Tibial artery (tissue), 4 donors: ENCODE measurements around the gene ADARB2.

Experiments
- DNase-seq, 2 donors: peaks; one replicate each; pipeline ENCODE4 v3.0.0-alpha.2; 2019
- H3K27ac ChIP-seq, 2 donors: fragments of 200-600 bp; sonication (generic) in 1 of 2; 1 replicate in 1 of 2; 2 replicates in 1 of 2; pipeline ENCODE4 v1.5.1; 2018 to 2019; ENCODE audit warnings: mild to moderate bottlenecking in 1 of 2
- H3K27me3 ChIP-seq, 2 donors: fragments of 200-600 bp; sonication (generic) in 1 of 2; one replicate each; pipeline versions ENCODE4 v1.5.1 to v1.6.0; 2016 to 2019
- H3K36me3 ChIP-seq, 3 donors: fragments of 200-600 bp; sonication (generic) in 2 of 3; one replicate each; pipeline ENCODE4 v1.5.1; 2016 to 2019; ENCODE audit warnings: mild to moderate bottlenecking in 2 of 3
- H3K4me1 ChIP-seq, 4 donors: fragments of 200-600 bp; sonication (generic) in 2 of 4; 1 replicate in 3 of 4; 2 replicates in 1 of 4; pipeline ENCODE4 v1.5.1; 2016 to 2019
- H3K4me3 ChIP-seq, 2 donors: fragments of 200-600 bp; sonication (generic) in 1 of 2; 1 replicate in 1 of 2; 2 replicates in 1 of 2; pipeline ENCODE4 v1.5.1; 2018 to 2019; ENCODE audit warnings: mild to moderate bottlenecking in 2 of 2
- H3K9me3 ChIP-seq, 3 donors: fragments of 200-600 bp; sonication (generic) in 1 of 3; one replicate each; pipeline ENCODE4 v1.5.1; 2016 to 2019
- CTCF ChIP-seq, 2 experiments: fragments of 200-600 bp in 1 of 2; fragments of 450-650 bp in 1 of 2; IDR thresholded peaks; one replicate each; pipeline ENCODE4 v1.5.1; 2017 to 2019; ENCODE audit warnings: antibody characterized with exemption in 2 of 2, mild to moderate bottlenecking in 1 of 2, moderate library complexity in 1 of 2
- intact Hi-C: fragments of 100-400 bp; cut with DNase I; formaldehyde crosslinking; loops from one replicate; pipeline ENCODE4 v1.15.0; 2023; ENCODE audit warnings: low total_unique reads

Gene ADARB2

DNA sequence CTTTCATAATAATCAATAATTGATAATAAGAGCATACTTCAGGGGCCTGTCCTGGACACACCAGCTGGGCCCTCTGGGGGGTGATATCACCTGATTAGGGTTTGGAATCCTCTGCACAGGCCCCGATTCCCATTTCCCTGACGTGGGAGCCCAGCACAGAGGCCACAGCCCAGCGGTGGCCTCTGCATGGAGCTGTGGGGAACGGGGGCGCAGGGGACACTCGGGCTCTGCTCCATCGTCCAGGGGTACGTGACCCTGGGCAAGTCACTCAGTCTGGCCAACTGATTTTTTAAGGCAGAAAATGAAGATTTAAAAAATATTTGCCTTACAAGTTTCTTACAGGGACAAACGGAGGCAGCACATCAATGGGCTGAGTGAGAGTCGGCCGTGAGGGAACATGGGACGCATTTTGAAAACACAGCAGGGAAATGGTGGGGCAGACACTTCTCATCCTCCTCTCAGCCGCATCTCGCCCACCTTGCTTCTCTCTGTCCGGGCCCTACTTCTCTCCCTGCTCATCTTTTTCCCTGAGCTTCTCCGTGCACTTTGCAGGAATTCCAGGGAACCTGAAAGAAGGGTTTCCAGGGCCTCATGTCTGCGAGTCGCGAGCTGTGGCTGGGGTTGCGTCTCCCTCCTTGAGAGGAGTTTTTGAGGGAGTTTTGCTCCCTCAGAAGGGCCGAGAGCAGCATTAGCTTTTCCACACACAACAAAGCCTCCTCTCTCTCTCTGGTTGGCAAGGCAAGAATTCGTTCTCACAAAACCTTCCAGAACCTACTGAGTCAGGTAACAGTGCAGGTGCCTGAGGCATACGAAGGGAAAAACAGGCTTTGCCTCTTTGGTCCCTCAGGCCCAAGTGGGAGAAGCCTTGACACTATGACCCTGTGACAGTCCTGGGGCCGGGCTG, 369.1 kb downstream of the ADARB2 start:
- intact Hi-C loops = no loop called here
- Histone ChIP-seq H3K4me1 (no peaks in the 10 kb centered on the region), H3K27me3 (peaks cover 0 to 10% of the 10 kb centered on the region in 2 donors), H3K9me3 (no peaks in the 10 kb centered on the region), H3K36me3 (no peaks in the 10 kb centered on the region), H3K27ac (no peak overlapping the region), H3K4me3 (no peak overlapping the region)
- DNase-seq = no peak
- TF ChIP-seq CTCF (IDR thresholded peaks at IDR 0.05) = no peak

GRCh38 chr10:1366811-1367425, 370.4 kb downstream of the ADARB2 start:
- H3K9me3 ChIP-seq = no peaks in the 10 kb centered on the region
- no peak overlapping the region for H3K4me3 ChIP-seq
- H3K27me3 ChIP-seq = peaks cover 0 to 10% of the 10 kb centered on the region in 2 donors
- H3K36me3 ChIP-seq = no peaks in the 10 kb centered on the region
- H3K27ac ChIP-seq = no peak overlapping the region
- H3K4me1 ChIP-seq = no peaks in the 10 kb centered on the region
- intact Hi-C loops = no loop called here
- TF ChIP-seq CTCF (IDR thresholded peaks at IDR 0.05) = no peak
- DNase-seq = no peak

DNA sequence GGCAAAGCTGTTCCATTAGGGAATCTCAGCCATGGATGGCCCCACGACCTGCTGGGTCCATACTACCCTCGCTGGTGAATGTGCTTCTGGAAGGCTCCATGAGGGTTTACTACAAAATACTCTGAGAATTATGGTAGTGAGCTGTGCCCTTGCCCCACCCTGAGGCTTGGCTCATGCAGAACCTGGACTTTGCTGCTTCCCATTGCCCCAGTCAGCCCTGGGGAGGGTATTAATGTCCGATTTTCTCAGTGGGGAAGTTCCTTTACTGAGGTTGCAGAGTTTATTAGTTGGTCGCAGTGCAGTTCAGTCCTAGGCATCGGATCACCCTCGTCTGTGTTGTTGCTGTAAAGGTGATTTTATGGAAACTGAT, 371.0 kb downstream of the ADARB2 start:
- no peaks in the 10 kb centered on the region for H3K36me3 ChIP-seq
- no peak for DNase-seq
- no peak for TF ChIP-seq CTCF (IDR thresholded peaks at IDR 0.05)
- no peak overlapping the region for H3K27ac ChIP-seq
- no peaks in the 10 kb centered on the region for H3K9me3 ChIP-seq
- H3K4me1 ChIP-seq = no peaks in the 10 kb centered on the region
- peaks cover 0 to 8% of the 10 kb centered on the region in 2 donors for H3K27me3 ChIP-seq
- intact Hi-C loops = no loop called here
- no peak overlapping the region for H3K4me3 ChIP-seq

- Histone ChIP-seq H3K4me3 (no peak overlapping the region), H3K9me3 (no peaks in the 10 kb centered on the region), H3K27ac (no peak overlapping the region), H3K4me1 (peaks cover 0 to 5% (median 1%) of the 10 kb centered on the region in 4 donors), H3K27me3 (peaks cover 0 to 8% of the 10 kb centered on the region in 2 donors), H3K36me3 (no peaks in the 10 kb centered on the region)
- intact Hi-C loops = no loop called here
- no peak for TF ChIP-seq CTCF (IDR thresholded peaks at IDR 0.05)
- no peak for DNase-seq
Observed at GRCh38 chr10:1365540-1366321, 371.6 kb downstream of the ADARB2 start.

DNA sequence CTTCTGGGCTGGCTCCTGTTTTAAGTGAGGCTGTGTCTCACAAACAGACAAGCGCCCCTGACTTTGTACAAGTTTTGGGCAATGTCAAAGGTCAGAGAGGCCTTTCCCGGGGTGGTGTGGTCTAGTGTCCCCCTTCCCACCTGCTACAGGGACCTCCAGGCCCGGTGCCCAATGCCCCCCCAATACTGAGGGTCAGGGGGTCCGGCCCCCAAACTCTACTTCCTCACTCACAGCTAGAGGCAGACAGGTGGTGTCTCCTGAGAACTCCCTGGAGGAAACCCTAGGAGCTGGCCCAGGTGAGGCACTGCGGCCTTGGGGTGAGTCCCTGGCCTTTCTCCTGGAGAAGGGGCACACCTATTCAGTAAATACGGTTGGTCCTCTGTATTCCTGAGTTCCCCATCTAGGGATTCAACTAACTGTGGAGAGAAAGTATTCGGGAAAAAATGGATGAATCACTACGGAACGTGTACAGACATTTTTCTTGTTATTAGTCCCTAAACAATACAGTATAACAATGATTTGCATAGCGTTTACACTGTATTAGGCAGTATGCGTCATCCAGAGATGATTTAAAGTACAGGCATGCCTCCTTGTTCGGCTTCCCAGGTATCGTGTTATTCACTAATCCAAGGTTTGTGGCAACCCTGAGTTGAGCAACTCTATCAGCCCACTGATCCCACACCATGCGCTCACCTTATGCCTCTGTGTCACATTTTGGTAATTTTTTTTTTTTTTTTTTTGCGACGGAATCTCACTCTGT, 373.0 kb downstream of the ADARB2 start:
- TF ChIP-seq CTCF (IDR thresholded peaks at IDR 0.05) = no peak
- H3K9me3 ChIP-seq = no peaks in the 10 kb centered on the region
- intact Hi-C loops = no loop called here

More for the DNA sequence above, 373.0 kb downstream of the ADARB2 start:
- H3K27ac ChIP-seq = no peak overlapping the region
- no peaks in the 10 kb centered on the region for H3K36me3 ChIP-seq
- DNase-seq = no peak
- no peak overlapping the region for H3K4me3 ChIP-seq
- H3K4me1 ChIP-seq = peaks cover 0 to 11% (median 1%) of the 10 kb centered on the region in 4 donors
- peaks cover 0 to 8% of the 10 kb centered on the region in 2 donors for H3K27me3 ChIP-seq
